GM18498 (cell line): ENCODE results near the gene COLEC12.

Source experiments
- ATAC-seq: cut with Tn5 transposase; IDR thresholded peaks from one replicate; pipeline ENCODE4 v1.9.1; 2021; ENCODE audit warnings: mild to moderate bottlenecking, moderate library complexity; ENCODE audit not compliant: unreplicated experiment

Gene COLEC12

GRCh38 chr18:392928-393573 lies 107.5 kb downstream of the COLEC12 start:
- ATAC-seq: no peak

- no peak for ATAC-seq
Measured at GRCh38 chr18:390741-391478, 109.6 kb downstream of the COLEC12 start.

GRCh38 chr18:389658-390357 lies 110.7 kb downstream of the COLEC12 start:
- peak; percentile 82 for ATAC-seq

GRCh38 chr18:388200-388599 lies 112.3 kb downstream of the COLEC12 start:
- no peak for ATAC-seq

- ATAC-seq: no peak
Measured at GRCh38 chr18:386994-387393, 113.5 kb downstream of the COLEC12 start.

- no peak for ATAC-seq
Measured at GRCh38 chr18:384897-385296, 115.6 kb downstream of the COLEC12 start.

GRCh38 chr18:383135-383534 lies 117.4 kb downstream of the COLEC12 start:
- no peak for ATAC-seq

GRCh38 chr18:382423-382984 lies 118.0 kb downstream of the COLEC12 start:
- ATAC-seq: no peak

- no peak for ATAC-seq
Measured at GRCh38 chr18:379681-380330, 120.7 kb downstream of the COLEC12 start.

- no peak for ATAC-seq
Measured at GRCh38 chr18:378079-378478, 122.4 kb downstream of the COLEC12 start.

GRCh38 chr18:377088-377487 lies 123.4 kb downstream of the COLEC12 start:
- ATAC-seq: no peak

- ATAC-seq: no peak
Measured at GRCh38 chr18:376311-376710, 124.2 kb downstream of the COLEC12 start.

- ATAC-seq: peak; percentile 78
Measured at GRCh38 chr18:374721-375168, 125.8 kb downstream of the COLEC12 start.

- ATAC-seq: no peak
Measured at GRCh38 chr18:373780-374179, 126.7 kb downstream of the COLEC12 start.

GRCh38 chr18:371609-371982 lies 128.9 kb downstream of the COLEC12 start:
- no peak for ATAC-seq

- ATAC-seq: no peak
Measured at GRCh38 chr18:370751-371608, 129.5 kb downstream of the COLEC12 start.

- no peak for ATAC-seq
Measured at GRCh38 chr18:369224-370015, 131.1 kb downstream of the COLEC12 start.

GRCh38 chr18:366466-367061 lies 133.9 kb downstream of the COLEC12 start:
- no peak for ATAC-seq

- no peak for ATAC-seq
Measured at GRCh38 chr18:365651-366050, 134.8 kb downstream of the COLEC12 start.
